RWPE2 (cell line): ENCODE measurements around the gene IRF9.
A peak's percentile ranks its signal among the peaks of the same experiment; 100 is the strongest.

Experiments used
- ATAC-seq: fragments of 200-7000 bp; cut with Tn5 transposase; 3 replicates; pipeline ENCODE4 v1.9.1; 2021; ENCODE audit warnings: low read depth
- DNase-seq: peaks from one replicate; pipeline ENCODE4 v3.0.0-alpha.2; 2020; ENCODE audit warnings: low spot score
- H3K27ac ChIP-seq: fragments of 450-650 bp; 2 replicates; pipeline ENCODE4 v1.5.1; 2017; ENCODE audit warnings: mild to moderate bottlenecking; ENCODE audit not compliant: poor library complexity, severe bottlenecking
- H3K27me3 ChIP-seq: fragments of 250-450 bp; sonication (Bioruptor Pico); 2 replicates; pipeline ENCODE4 v1.5.1; 2021; ENCODE audit warnings: mild to moderate bottlenecking, moderate library complexity; ENCODE audit not compliant: insufficient read depth, poor library complexity, severe bottlenecking
- H3K36me3 ChIP-seq: fragments of 250-450 bp; sonication (Bioruptor Pico); 2 replicates; pipeline ENCODE4 v1.5.1; 2020; ENCODE audit warnings: low read depth, mild to moderate bottlenecking, moderate library complexity
- H3K4me1 ChIP-seq: fragments of 250-450 bp; sonication (Bioruptor Pico); 2 replicates; pipeline ENCODE4 v1.5.1; 2021; ENCODE audit warnings: mild to moderate bottlenecking, moderate library complexity; ENCODE audit not compliant: insufficient read depth, poor library complexity, severe bottlenecking
- H3K4me3 ChIP-seq: fragments of 250-450 bp; sonication (Bioruptor Pico); 2 replicates; pipeline ENCODE4 v1.5.1; 2021; ENCODE audit warnings: mild to moderate bottlenecking, moderate library complexity; ENCODE audit not compliant: severe bottlenecking
- H3K9me3 ChIP-seq: fragments of 250-450 bp; sonication (Bioruptor Pico); 2 replicates; pipeline ENCODE4 v1.5.1; 2021; ENCODE audit warnings: mild to moderate bottlenecking, moderate library complexity; ENCODE audit not compliant: severe bottlenecking
- CTCF ChIP-seq: fragments of 450-650 bp; IDR thresholded peaks from one replicate; pipeline ENCODE4 v1.5.1; 2017; ENCODE audit warnings: mild to moderate bottlenecking, moderate library complexity; ENCODE audit not compliant: poor library complexity, severe bottlenecking

Gene IRF9

GRCh38 chr14:24194873-24195185 lies 33.8 kb downstream of the IRF9 start:
- H3K27me3 ChIP-seq: no peaks in the 10 kb centered on the region
- H3K27ac ChIP-seq: peak overlapping the region; percentile 76
- H3K9me3 ChIP-seq: no peaks in the 10 kb centered on the region
- ATAC-seq (no peak; the same call in 2 of the 3 replicates), DNase-seq (no peak)
- peak overlapping the region; percentile 92 for H3K4me3 ChIP-seq
- H3K4me1 ChIP-seq: peaks cover 9% of the 10 kb centered on the region
- peaks cover 33% of the 10 kb centered on the region for H3K36me3 ChIP-seq
- TF ChIP-seq CTCF: no peak

GRCh38 chr14:24195186-24196070 lies 34.4 kb downstream of the IRF9 start, which contains the start of gene TM9SF1:
Gene TM9SF1 (minus strand): TSS chr14:24195441. CDS start chr14:24195019, 422 bp downstream.
- Histone ChIP-seq H3K4me1 (peaks cover 9% of the 10 kb centered on the region), H3K9me3 (no peaks in the 10 kb centered on the region), H3K4me3 (peak within 1 kb of the TSS; percentile 92), H3K27ac (peak within 1 kb of the TSS; percentile 76), H3K36me3 (peaks cover 34% of the 10 kb centered on the region), H3K27me3 (no peaks in the 10 kb centered on the region)
- no peak for TF ChIP-seq CTCF
- peak; percentile 90 for DNase-seq
- ATAC-seq: peak; percentile 89

- peaks cover 9% of the 10 kb centered on the region for H3K4me1 ChIP-seq
- ATAC-seq: peak; percentile 40
- no peak for DNase-seq
- H3K9me3 ChIP-seq: no peaks in the 10 kb centered on the region
- peak overlapping the region; percentile 92 for H3K4me3 ChIP-seq
- peaks cover 38% of the 10 kb centered on the region for H3K36me3 ChIP-seq
- H3K27ac ChIP-seq: peak overlapping the region; percentile 76
- no peaks in the 10 kb centered on the region for H3K27me3 ChIP-seq
- no peak for TF ChIP-seq CTCF
Observed at GRCh38 chr14:24196071-24197055, 35.3 kb downstream of the IRF9 start.

- peak overlapping the region; percentile 76 for H3K27ac ChIP-seq
- DNase-seq (no peak), ATAC-seq (no peak)
- no peaks in the 10 kb centered on the region for H3K9me3 ChIP-seq
- H3K36me3 ChIP-seq: peaks cover 40% of the 10 kb centered on the region
- no peaks in the 10 kb centered on the region for H3K27me3 ChIP-seq
- peaks cover 9% of the 10 kb centered on the region for H3K4me1 ChIP-seq
- H3K4me3 ChIP-seq: no peak overlapping the region
- TF ChIP-seq CTCF: no peak
Observed at GRCh38 chr14:24197056-24197450, 36.0 kb downstream of the IRF9 start.
